Measurements from ENCODE around the gene LYSET.
A peak's percentile ranks its signal among the peaks of the same experiment; 100 is the strongest.
"Not testable (repeated sequence)": the region's sequence is repeated elsewhere in the genome, so short reads cannot be mapped to it uniquely, and the experiment has no call there.

The LYSET gene
- 4.6 to 10.9 (median 4.7) reads per million in 3 donors for total RNA-seq

- no peaks in the 10 kb centered on the region for H3K27me3 ChIP-seq (replicated peaks; ENCODE audit: control insufficient read depth, insufficient read depth, low read length, poor library complexity, severe bottlenecking)
- H3K27ac ChIP-seq (ENCODE audit: insufficient read depth, low read length, poor library complexity, severe bottlenecking): peak within 1 kb of the TSS; percentile 98
- DNase-seq: peak; percentile 90 to 94 (median 91)
- H3K4me1 ChIP-seq (ENCODE audit: control insufficient read depth, insufficient read depth, low read length, poor library complexity, severe bottlenecking): peaks cover 15% of the 10 kb centered on the region
- H3K36me3 ChIP-seq (ENCODE audit: control insufficient read depth, insufficient read depth, low read length): peaks cover 8% of the 10 kb centered on the region
- H3K4me3 ChIP-seq (ENCODE audit: insufficient read depth, low read depth, low read length, poor library complexity, severe bottlenecking): peak within 1 kb of the TSS; percentile 92
- H3K9me3 ChIP-seq (ENCODE audit: control insufficient read depth, low read length): no peaks in the 10 kb centered on the region
These were observed at the start of gene LYSET, which contains the start of gene MOAP1 for GRCh38 chr14:93184391-93185348. Gene LYSET, plus strand, starts transcription at chr14:93185317. Its CDS starts 89 bp downstream, at chr14:93185406. Gene MOAP1, minus strand, starts transcription at chr14:93184897. Its CDS starts 655 bp downstream, at chr14:93184242.

DNA sequence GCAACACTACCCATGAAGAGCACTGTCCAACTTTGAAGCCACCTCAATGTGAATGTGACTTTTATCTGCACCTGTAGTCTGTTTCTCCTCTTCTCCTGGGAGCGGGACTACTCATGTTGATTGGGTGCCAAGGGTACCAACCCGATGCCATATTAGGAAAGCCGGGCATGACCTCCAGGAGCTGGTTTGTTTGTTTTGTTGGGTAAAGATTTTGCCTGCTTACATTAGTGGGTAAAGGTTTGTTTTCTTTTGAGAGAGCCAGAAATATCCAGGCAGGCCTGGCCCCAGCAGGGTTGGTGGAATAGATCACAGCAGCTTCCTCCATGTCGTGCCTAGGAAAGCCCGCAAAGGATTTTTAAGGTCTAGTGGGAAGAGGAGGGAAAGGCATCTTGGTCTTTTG, 49.7 kb upstream of the LYSET start:
- no peaks in the 10 kb centered on the region for H3K27me3 ChIP-seq (replicated peaks; ENCODE audit: control insufficient read depth, insufficient read depth, low read length, poor library complexity, severe bottlenecking)
- H3K4me1 ChIP-seq (ENCODE audit: control insufficient read depth, insufficient read depth, low read length, poor library complexity, severe bottlenecking): no peaks in the 10 kb centered on the region
- no peaks in the 10 kb centered on the region for H3K36me3 ChIP-seq (ENCODE audit: control insufficient read depth, insufficient read depth, low read length)
- H3K9me3 ChIP-seq (ENCODE audit: control insufficient read depth, low read length): no peaks in the 10 kb centered on the region
- no peak overlapping the region for H3K27ac ChIP-seq (ENCODE audit: insufficient read depth, low read length, poor library complexity, severe bottlenecking)
- DNase-seq: no peak
- no peak overlapping the region for H3K4me3 ChIP-seq (ENCODE audit: insufficient read depth, low read depth, low read length, poor library complexity, severe bottlenecking)

GRCh38 chr14:93136009-93136408, 49.1 kb upstream of the LYSET start:
- no peak for DNase-seq
- H3K27me3 ChIP-seq (replicated peaks; ENCODE audit: control insufficient read depth, insufficient read depth, low read length, poor library complexity, severe bottlenecking): no peaks in the 10 kb centered on the region
- no peaks in the 10 kb centered on the region for H3K36me3 ChIP-seq (ENCODE audit: control insufficient read depth, insufficient read depth, low read length)
- H3K9me3 ChIP-seq (ENCODE audit: control insufficient read depth, low read length): no peaks in the 10 kb centered on the region
- no peaks in the 10 kb centered on the region for H3K4me1 ChIP-seq (ENCODE audit: control insufficient read depth, insufficient read depth, low read length, poor library complexity, severe bottlenecking)
- no peak overlapping the region for H3K4me3 ChIP-seq (ENCODE audit: insufficient read depth, low read depth, low read length, poor library complexity, severe bottlenecking)
- no peak overlapping the region for H3K27ac ChIP-seq (ENCODE audit: insufficient read depth, low read length, poor library complexity, severe bottlenecking)

- H3K27me3 ChIP-seq (replicated peaks; ENCODE audit: control insufficient read depth, insufficient read depth, low read length, poor library complexity, severe bottlenecking); H3K4me3 ChIP-seq (ENCODE audit: insufficient read depth, low read depth, low read length, poor library complexity, severe bottlenecking); H3K9me3 ChIP-seq (ENCODE audit: control insufficient read depth, low read length); DNase-seq; H3K4me1 ChIP-seq (ENCODE audit: control insufficient read depth, insufficient read depth, low read length, poor library complexity, severe bottlenecking); H3K36me3 ChIP-seq (ENCODE audit: control insufficient read depth, insufficient read depth, low read length); H3K27ac ChIP-seq (ENCODE audit: insufficient read depth, low read length, poor library complexity, severe bottlenecking): not testable (repeated sequence)
These were observed 48.6 kb upstream of the LYSET start for GRCh38 chr14:93136508-93136907.

DNA sequence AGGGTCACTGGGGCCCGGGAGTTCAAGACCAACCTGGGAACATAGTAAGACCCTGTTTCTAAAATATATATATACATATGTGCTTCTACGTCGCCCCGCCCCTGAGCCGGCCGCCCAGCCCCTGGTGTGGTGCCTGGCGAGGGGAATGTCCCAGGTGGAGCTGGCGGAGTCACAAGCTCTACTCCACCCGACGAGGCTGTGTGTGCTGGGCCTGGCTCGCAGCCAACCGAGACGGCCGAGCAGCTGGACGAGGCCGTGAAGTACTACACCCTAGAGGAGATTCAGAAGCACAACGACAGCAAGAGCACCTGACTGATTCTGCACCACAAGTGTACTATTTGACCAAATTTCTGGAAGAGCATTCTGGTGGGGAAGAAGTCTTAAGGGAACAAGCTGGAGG, 47.3 kb upstream of the LYSET start:
- no peaks in the 10 kb centered on the region for H3K9me3 ChIP-seq (ENCODE audit: control insufficient read depth, low read length)
- H3K27ac ChIP-seq (ENCODE audit: insufficient read depth, low read length, poor library complexity, severe bottlenecking): no peak overlapping the region
- no peaks in the 10 kb centered on the region for H3K27me3 ChIP-seq (replicated peaks; ENCODE audit: control insufficient read depth, insufficient read depth, low read length, poor library complexity, severe bottlenecking)
- no peaks in the 10 kb centered on the region for H3K4me1 ChIP-seq (ENCODE audit: control insufficient read depth, insufficient read depth, low read length, poor library complexity, severe bottlenecking)
- DNase-seq: no peak
- H3K36me3 ChIP-seq (ENCODE audit: control insufficient read depth, insufficient read depth, low read length): no peaks in the 10 kb centered on the region
- no peak overlapping the region for H3K4me3 ChIP-seq (ENCODE audit: insufficient read depth, low read depth, low read length, poor library complexity, severe bottlenecking)

DNA sequence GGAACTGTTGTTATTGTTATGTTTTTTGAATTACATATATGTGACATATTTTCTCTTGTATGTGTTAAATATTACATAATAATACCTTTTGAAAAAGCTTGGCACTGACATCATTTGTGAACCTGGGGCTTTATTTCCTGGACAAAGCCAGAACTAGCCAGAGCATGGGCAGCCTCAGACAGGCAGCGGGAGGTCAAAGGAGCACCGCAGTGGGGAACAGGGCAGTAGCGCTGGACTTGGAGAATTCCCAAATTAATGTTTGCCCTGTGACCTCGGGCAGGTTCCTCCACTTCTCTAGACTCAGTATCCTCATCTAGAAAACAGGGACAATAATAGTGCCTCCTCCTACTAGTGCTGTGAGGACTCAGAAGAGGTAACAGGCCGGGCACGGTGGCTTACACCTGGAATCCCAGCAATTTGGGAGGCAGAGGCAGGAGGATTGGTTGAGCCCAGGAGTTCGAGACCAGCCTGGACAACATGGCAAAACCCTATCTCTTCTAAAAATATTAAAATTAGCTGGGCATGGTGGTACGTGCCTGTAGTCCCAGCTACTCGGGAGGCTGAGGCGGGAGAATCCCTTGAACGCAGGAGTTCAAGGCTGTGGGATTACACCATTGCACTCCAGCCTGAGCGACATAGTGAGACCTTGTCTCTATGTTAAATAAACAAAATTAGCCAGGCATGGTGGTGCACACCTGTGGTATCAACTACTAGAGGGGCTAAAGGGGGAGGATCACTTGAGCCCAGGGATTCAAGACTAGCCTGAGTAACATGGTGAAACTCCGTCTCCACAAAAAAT, 42.1 kb upstream of the LYSET start:
- no peaks in the 10 kb centered on the region for H3K36me3 ChIP-seq (ENCODE audit: control insufficient read depth, insufficient read depth, low read length)
- no peaks in the 10 kb centered on the region for H3K4me1 ChIP-seq (ENCODE audit: control insufficient read depth, insufficient read depth, low read length, poor library complexity, severe bottlenecking)
- H3K27me3 ChIP-seq (replicated peaks; ENCODE audit: control insufficient read depth, insufficient read depth, low read length, poor library complexity, severe bottlenecking): no peaks in the 10 kb centered on the region
- no peak overlapping the region for H3K27ac ChIP-seq (ENCODE audit: insufficient read depth, low read length, poor library complexity, severe bottlenecking)
- no peaks in the 10 kb centered on the region for H3K9me3 ChIP-seq (ENCODE audit: control insufficient read depth, low read length)
- DNase-seq: no peak
- H3K4me3 ChIP-seq (ENCODE audit: insufficient read depth, low read depth, low read length, poor library complexity, severe bottlenecking): no peak overlapping the region

GRCh38 chr14:93146119-93146518, 39.0 kb upstream of the LYSET start:
- Histone ChIP-seq H3K27ac (ENCODE audit: insufficient read depth, low read length, poor library complexity, severe bottlenecking) (no peak overlapping the region), H3K36me3 (ENCODE audit: control insufficient read depth, insufficient read depth, low read length) (no peaks in the 10 kb centered on the region), H3K27me3 (replicated peaks; ENCODE audit: control insufficient read depth, insufficient read depth, low read length, poor library complexity, severe bottlenecking) (no peaks in the 10 kb centered on the region), H3K9me3 (ENCODE audit: control insufficient read depth, low read length) (no peaks in the 10 kb centered on the region), H3K4me3 (ENCODE audit: insufficient read depth, low read depth, low read length, poor library complexity, severe bottlenecking) (no peak overlapping the region), H3K4me1 (ENCODE audit: control insufficient read depth, insufficient read depth, low read length, poor library complexity, severe bottlenecking) (no peaks in the 10 kb centered on the region)
- DNase-seq: no peak

DNA sequence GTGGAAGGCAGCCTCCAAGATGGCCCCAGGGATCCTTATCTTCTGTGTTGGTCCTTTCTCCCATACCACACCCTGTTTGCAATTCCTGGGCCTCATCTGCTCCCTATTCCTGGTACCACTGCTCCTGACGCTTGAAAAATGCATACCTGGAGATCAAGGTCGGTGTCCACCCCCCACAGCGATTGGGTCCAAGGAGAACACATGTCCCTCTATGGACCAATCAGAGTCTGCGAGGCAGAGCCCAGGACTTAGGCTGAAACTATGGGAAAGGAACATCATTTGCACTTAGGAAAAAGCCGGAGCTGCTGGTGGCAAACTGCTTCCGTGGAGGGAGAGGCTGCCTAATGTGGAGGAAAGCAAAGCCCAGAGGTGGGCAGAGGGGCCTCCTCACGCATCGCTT, 36.1 kb upstream of the LYSET start:
- Histone ChIP-seq H3K9me3 (ENCODE audit: control insufficient read depth, low read length) (no peaks in the 10 kb centered on the region), H3K27me3 (replicated peaks; ENCODE audit: control insufficient read depth, insufficient read depth, low read length, poor library complexity, severe bottlenecking) (no peaks in the 10 kb centered on the region), H3K4me1 (ENCODE audit: control insufficient read depth, insufficient read depth, low read length, poor library complexity, severe bottlenecking) (no peaks in the 10 kb centered on the region), H3K36me3 (ENCODE audit: control insufficient read depth, insufficient read depth, low read length) (no peaks in the 10 kb centered on the region), H3K4me3 (ENCODE audit: insufficient read depth, low read depth, low read length, poor library complexity, severe bottlenecking) (no peak overlapping the region), H3K27ac (ENCODE audit: insufficient read depth, low read length, poor library complexity, severe bottlenecking) (no peak overlapping the region)
- DNase-seq: no peak

DNA sequence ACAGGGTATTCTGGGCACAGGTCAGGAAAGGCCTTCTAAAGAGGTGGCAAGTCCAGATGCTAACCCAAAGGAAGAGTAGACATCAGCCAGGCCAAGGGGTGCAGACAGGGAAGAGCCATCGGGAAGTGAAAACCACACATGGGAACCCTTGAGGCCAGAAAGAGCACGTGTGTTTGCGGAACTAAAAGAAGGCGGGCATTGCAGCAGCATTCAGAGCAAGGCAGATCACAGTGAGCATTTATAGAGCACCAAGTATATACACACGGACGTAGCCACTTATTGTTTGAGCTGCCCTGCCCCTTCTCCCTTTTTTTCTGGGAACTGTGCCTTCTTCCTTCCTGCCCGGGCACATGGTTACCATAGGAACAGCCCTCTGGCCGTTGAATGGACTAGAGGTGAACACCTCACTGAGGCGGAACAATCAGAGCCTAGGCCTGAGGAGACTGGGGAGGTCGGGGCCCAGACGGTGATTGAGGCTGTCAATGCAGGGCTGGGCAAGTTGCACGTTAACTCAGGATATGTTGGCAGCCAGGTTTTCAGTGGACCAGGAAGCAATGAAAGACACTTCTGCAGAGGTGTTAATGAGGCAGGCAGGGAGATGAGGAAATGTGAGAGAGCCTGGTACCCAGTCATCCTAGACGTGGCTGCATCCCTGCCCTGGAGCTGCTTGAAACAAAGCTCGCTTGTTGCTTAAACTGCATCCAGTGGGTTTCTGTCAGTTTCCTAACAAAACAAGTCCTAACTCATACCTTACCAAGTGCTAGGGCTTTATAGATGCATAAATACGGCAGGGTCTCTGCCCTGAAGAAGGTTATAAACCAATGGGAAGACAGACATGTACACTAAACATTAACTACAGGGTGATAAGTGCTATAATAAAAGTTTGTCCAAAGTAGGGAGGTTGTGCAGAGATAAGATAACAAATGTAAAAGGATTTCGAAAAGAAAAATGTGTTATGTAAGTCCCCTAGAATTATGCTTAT, 34.6 kb upstream of the LYSET start:
- no peak for DNase-seq
- no peaks in the 10 kb centered on the region for H3K36me3 ChIP-seq (ENCODE audit: control insufficient read depth, insufficient read depth, low read length)
- no peaks in the 10 kb centered on the region for H3K9me3 ChIP-seq (ENCODE audit: control insufficient read depth, low read length)
- H3K27ac ChIP-seq (ENCODE audit: insufficient read depth, low read length, poor library complexity, severe bottlenecking): no peak overlapping the region
- no peaks in the 10 kb centered on the region for H3K4me1 ChIP-seq (ENCODE audit: control insufficient read depth, insufficient read depth, low read length, poor library complexity, severe bottlenecking)
- H3K27me3 ChIP-seq (replicated peaks; ENCODE audit: control insufficient read depth, insufficient read depth, low read length, poor library complexity, severe bottlenecking): no peaks in the 10 kb centered on the region
- no peak overlapping the region for H3K4me3 ChIP-seq (ENCODE audit: insufficient read depth, low read depth, low read length, poor library complexity, severe bottlenecking)
